Liver (tissue), 9 donors: ENCODE measurements around the gene UMPS. TPM values are rescaled to one million over a fixed set of nuclear protein-coding genes. Genes with fewer than 3 reads are reported as not detected.

Experiments
- DNase-seq: peaks from one replicate; pipeline ENCODE4 v3.0.0-alpha.2; 2017; ENCODE audit warnings: low spot score
- H3K27ac ChIP-seq, 2 donors: one replicate each; pipeline ENCODE4 v1.7.0; 2013; ENCODE audit warnings: inconsistent platforms in 2 of 2, low read length in 2 of 2, control low read depth in 1 of 2, low read depth in 1 of 2, mild to moderate bottlenecking in 1 of 2
- H3K27me3 ChIP-seq, 4 donors: one replicate each; pipeline versions ENCODE4 v1.6.1 to v1.7.0; 2013; ENCODE audit warnings: low read length in 3 of 4, inconsistent platforms in 1 of 4, mild to moderate bottlenecking in 1 of 4, moderate library complexity in 1 of 4; ENCODE audit not compliant: control insufficient read depth in 4 of 4, insufficient read depth in 4 of 4
- H3K36me3 ChIP-seq, 4 donors: one replicate each; pipeline versions ENCODE4 v1.6.1 to v1.7.0; 2013; ENCODE audit warnings: low read length in 3 of 4, mild to moderate bottlenecking in 3 of 4, low read depth in 1 of 4, moderate library complexity in 1 of 4; ENCODE audit not compliant: control insufficient read depth in 4 of 4, insufficient read depth in 3 of 4
- H3K4me1 ChIP-seq, 4 donors: one replicate each; pipeline versions ENCODE4 v1.6.1 to v1.7.0; 2013; ENCODE audit warnings: low read length in 3 of 4, mild to moderate bottlenecking in 3 of 4, moderate library complexity in 1 of 4; ENCODE audit not compliant: control insufficient read depth in 4 of 4, insufficient read depth in 4 of 4
- H3K4me3 ChIP-seq, 3 donors: one replicate each; pipeline versions ENCODE4 v1.6.1 to v1.7.0; 2013; ENCODE audit warnings: low read length in 3 of 3, control low read depth in 1 of 3, low read depth in 1 of 3, mild to moderate bottlenecking in 1 of 3
- H3K9ac ChIP-seq, 2 donors: one replicate each; pipeline ENCODE4 v1.7.0; 2013; ENCODE audit warnings: low read length in 2 of 2, mild to moderate bottlenecking in 2 of 2, moderate library complexity in 2 of 2, control low read depth in 1 of 2, low read depth in 1 of 2
- H3K9me3 ChIP-seq, 4 donors: one replicate each; pipeline versions ENCODE4 v1.6.1 to v1.7.0; 2013; ENCODE audit warnings: low read length in 3 of 4; ENCODE audit not compliant: control insufficient read depth in 4 of 4
- EGR1 ChIP-seq, 2 donors: IDR thresholded peaks; 2 replicates each; pipeline ENCODE4 v1.6.1; 2016 to 2018; ENCODE audit warnings: antibody characterized with exemption in 2 of 2, low read depth in 2 of 2
- FOXA1 ChIP-seq: IDR thresholded peaks from 2 replicates; pipeline ENCODE4 v1.6.1; 2016; ENCODE audit warnings: antibody characterized with exemption
- FOXA2 ChIP-seq: IDR thresholded peaks from 2 replicates; pipeline ENCODE4 v1.6.1; 2016; ENCODE audit warnings: antibody characterized with exemption
- GABPA ChIP-seq, 2 donors: IDR thresholded peaks in 1 of 2; conservative IDR thresholded peaks in 1 of 2; 2 replicates each; pipeline ENCODE4 v1.6.1; 2016; ENCODE audit warnings: antibody characterized with exemption in 2 of 2, mild to moderate bottlenecking in 1 of 2, moderate library complexity in 1 of 2
- HNF4A ChIP-seq, 2 donors: conservative IDR thresholded peaks; 2 replicates each; pipeline ENCODE4 v1.6.1; 2016; ENCODE audit warnings: antibody characterized with exemption in 2 of 2, mild to moderate bottlenecking in 2 of 2
- HNF4G ChIP-seq: IDR thresholded peaks from 2 replicates; pipeline ENCODE4 v1.6.1; 2016; ENCODE audit warnings: antibody characterized with exemption
- JUND ChIP-seq, 2 donors: IDR thresholded peaks; 2 replicates each; pipeline ENCODE4 v1.6.1; 2016; ENCODE audit warnings: antibody characterized with exemption in 2 of 2
- NR2F2 ChIP-seq: IDR thresholded peaks from 2 replicates; pipeline ENCODE4 v1.6.1; 2016; ENCODE audit warnings: antibody characterized with exemption
- RAD21 ChIP-seq, 2 donors: IDR thresholded peaks; 2 replicates each; pipeline ENCODE4 v1.6.1; 2016; ENCODE audit warnings: antibody characterized with exemption in 2 of 2, mild to moderate bottlenecking in 2 of 2
- RXRA ChIP-seq, 2 donors: IDR thresholded peaks; 2 replicates each; pipeline ENCODE4 v1.6.1; 2017 to 2018; ENCODE audit warnings: antibody characterized with exemption in 2 of 2, mild to moderate bottlenecking in 1 of 2
- SP1 ChIP-seq: IDR thresholded peaks from 2 replicates; pipeline ENCODE4 v1.6.1; 2018; ENCODE audit warnings: antibody characterized with exemption, mild to moderate bottlenecking
- TAF1 ChIP-seq: conservative IDR thresholded peaks from 2 replicates; pipeline ENCODE4 v1.6.1; 2016; ENCODE audit warnings: antibody characterized with exemption, mild to moderate bottlenecking
- YY1 ChIP-seq: IDR thresholded peaks from 2 replicates; pipeline ENCODE4 v1.6.1; 2016; ENCODE audit warnings: antibody characterized with exemption, mild to moderate bottlenecking
- WGBS: extraction: QIAGEN DNeasy Blood & Tissue Kit; methylation state at CpG from one replicate; pipeline ENCODE4 v1.1.7; 2013; 5-methylcytosine and 5-hydroxymethylcytosine counted together
- polyA plus RNA-seq, 2 donors: library from polyadenylated mRNA; stranded (reverse) in 1 of 2; unstranded in 1 of 2; fragments of 200-250 nt in 1 of 2; fragments of >200 nt in 1 of 2; fragmentation: Nextera tagmentation in 1 of 2; extraction: Ambion mirVana in 1 of 2; gene quantifications; one replicate each; pipeline versions ENCODE4 v1.2.1 to v1.2.3, GENCODE V29; 2013 to 2015
- total RNA-seq, 2 donors: library from RNA; depleted of rRNA; stranded (reverse); fragments of >200 nt; gene quantifications; one replicate each; pipeline ENCODE4 v1.2.3, GENCODE V29; 2014
- TF ChIP-seq, protein P1 (sequence below): IDR thresholded peaks from 2 replicates; pipeline ENCODE4 v1.6.1; 2016; ENCODE audit warnings: antibody characterized with exemption
- TF ChIP-seq, protein P2 (sequence below): IDR thresholded peaks from 2 replicates; pipeline ENCODE4 v1.6.1; 2016; ENCODE audit warnings: antibody characterized with exemption, mild to moderate bottlenecking
- TF ChIP-seq, protein P3 (sequence below): IDR thresholded peaks from 2 replicates; pipeline ENCODE4 v1.6.1; 2016; ENCODE audit warnings: antibody characterized with exemption
- TF ChIP-seq, protein P4 (sequence below): IDR thresholded peaks from 2 replicates; pipeline ENCODE4 v1.6.1; 2016; ENCODE audit warnings: antibody characterized with exemption
- TF ChIP-seq, protein P5 (sequence below): fragments of 150-350 bp; IDR thresholded peaks from 2 replicates; pipeline ENCODE4 v1.5.1; 2017; ENCODE audit warnings: improper control_type of control experiment, low read depth, low read length; ENCODE audit not compliant: missing input control
- donor health status: healthy.
- donor health status: healthy.
- donor health status: healthy.
- donor health status: healthy.
- donor health status: healthy.

Gene UMPS
- total and polyA plus RNA-seq, 4 donors, result 21.3 to 39.4 (median 26.0) TPM

DNA sequence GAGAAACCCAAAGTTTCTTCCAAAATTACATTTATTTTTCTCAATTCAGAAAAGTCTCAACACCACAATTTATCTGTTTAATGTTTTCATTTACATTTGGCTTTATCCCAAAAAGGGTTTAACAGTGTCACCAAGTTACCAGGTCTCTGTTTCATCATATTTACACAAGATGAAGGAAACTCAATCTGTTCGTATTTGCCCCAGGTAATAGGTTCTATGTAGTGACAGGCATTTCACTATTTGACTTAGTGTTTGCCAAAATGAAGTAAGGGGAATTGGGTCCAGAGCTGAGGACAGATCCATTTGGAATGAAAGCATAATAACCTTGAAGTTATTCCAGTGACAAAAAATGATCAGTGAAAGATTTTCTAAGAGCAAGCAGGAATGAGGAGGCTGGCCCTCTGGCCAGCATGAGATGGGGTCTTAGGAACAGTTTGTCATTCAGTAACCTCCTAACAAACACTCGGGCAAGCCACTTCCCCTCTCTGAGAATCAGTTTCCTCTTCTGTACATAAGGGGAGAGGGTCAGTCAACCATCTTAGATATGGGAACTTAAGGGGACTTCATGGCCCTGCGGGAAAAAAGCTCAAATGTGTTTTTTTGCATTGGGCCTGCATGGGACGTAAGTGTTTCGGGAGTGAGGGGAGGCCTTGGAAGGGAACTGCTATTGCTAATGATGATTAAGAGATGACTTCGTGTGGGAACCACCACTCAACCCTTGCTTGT lies 31.8 kb downstream of the UMPS start:
- Histone ChIP-seq H3K36me3 (peaks cover 8 to 32% (median 20%) of the 10 kb centered on the region in 4 donors), H3K4me3 (no peak overlapping the region), H3K27ac (peak overlapping the region; percentile 33 to 64), H3K9ac (peak overlapping the region in 1 of 2 donors; percentile 47), H3K27me3 (no peaks in the 10 kb centered on the region), H3K4me1 (peaks cover 0 to 19% (median 16%) of the 10 kb centered on the region in 4 donors), H3K9me3 (no peaks in the 10 kb centered on the region)
- WGBS, result 74% methylated on average over 6 of the region's 6 CpGs
- TF ChIP-seq EGR1 (IDR thresholded peaks at IDR 0.05; ENCODE audit: low read depth in 2 of 2) (no peak), NR2F2 (no peak), HNF4G (no peak), YY1 (peak; percentile 21), TAF1 (no peak), GABPA (IDR thresholded peaks at IDR 0.05 in 1 of 2, conservative IDR thresholded peaks at IDR 0.05 in 1 of 2) (no peak), FOXA2 (peak; percentile 81), SP1 (no peak), HNF4A (conservative IDR thresholded peaks at IDR 0.05) (peak in 1 of 2 donors; percentile 44), RAD21 (IDR thresholded peaks at IDR 0.05) (peak in 1 of 2 donors; percentile 22), RXRA (IDR thresholded peaks at IDR 0.05) (peak in 1 of 2 donors; percentile 22), JUND (IDR thresholded peaks at IDR 0.05) (no peak), FOXA1 (no peak)
- TF ChIP-seq, protein P1, sequence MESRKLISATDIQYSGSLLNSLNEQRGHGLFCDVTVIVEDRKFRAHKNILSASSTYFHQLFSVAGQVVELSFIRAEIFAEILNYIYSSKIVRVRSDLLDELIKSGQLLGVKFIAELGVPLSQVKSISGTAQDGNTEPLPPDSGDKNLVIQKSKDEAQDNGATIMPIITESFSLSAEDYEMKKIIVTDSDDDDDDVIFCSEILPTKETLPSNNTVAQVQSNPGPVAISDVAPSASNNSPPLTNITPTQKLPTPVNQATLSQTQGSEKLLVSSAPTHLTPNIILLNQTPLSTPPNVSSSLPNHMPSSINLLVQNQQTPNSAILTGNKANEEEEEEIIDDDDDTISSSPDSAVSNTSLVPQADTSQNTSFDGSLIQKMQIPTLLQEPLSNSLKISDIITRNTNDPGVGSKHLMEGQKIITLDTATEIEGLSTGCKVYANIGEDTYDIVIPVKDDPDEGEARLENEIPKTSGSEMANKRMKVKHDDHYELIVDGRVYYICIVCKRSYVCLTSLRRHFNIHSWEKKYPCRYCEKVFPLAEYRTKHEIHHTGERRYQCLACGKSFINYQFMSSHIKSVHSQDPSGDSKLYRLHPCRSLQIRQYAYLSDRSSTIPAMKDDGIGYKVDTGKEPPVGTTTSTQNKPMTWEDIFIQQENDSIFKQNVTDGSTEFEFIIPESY, result no peak
- TF ChIP-seq, protein P2, sequence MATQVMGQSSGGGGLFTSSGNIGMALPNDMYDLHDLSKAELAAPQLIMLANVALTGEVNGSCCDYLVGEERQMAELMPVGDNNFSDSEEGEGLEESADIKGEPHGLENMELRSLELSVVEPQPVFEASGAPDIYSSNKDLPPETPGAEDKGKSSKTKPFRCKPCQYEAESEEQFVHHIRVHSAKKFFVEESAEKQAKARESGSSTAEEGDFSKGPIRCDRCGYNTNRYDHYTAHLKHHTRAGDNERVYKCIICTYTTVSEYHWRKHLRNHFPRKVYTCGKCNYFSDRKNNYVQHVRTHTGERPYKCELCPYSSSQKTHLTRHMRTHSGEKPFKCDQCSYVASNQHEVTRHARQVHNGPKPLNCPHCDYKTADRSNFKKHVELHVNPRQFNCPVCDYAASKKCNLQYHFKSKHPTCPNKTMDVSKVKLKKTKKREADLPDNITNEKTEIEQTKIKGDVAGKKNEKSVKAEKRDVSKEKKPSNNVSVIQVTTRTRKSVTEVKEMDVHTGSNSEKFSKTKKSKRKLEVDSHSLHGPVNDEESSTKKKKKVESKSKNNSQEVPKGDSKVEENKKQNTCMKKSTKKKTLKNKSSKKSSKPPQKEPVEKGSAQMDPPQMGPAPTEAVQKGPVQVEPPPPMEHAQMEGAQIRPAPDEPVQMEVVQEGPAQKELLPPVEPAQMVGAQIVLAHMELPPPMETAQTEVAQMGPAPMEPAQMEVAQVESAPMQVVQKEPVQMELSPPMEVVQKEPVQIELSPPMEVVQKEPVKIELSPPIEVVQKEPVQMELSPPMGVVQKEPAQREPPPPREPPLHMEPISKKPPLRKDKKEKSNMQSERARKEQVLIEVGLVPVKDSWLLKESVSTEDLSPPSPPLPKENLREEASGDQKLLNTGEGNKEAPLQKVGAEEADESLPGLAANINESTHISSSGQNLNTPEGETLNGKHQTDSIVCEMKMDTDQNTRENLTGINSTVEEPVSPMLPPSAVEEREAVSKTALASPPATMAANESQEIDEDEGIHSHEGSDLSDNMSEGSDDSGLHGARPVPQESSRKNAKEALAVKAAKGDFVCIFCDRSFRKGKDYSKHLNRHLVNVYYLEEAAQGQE, result no peak
- TF ChIP-seq, protein P3, sequence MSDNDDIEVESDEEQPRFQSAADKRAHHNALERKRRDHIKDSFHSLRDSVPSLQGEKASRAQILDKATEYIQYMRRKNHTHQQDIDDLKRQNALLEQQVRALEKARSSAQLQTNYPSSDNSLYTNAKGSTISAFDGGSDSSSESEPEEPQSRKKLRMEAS, result no peak
- TF ChIP-seq, protein P4, sequence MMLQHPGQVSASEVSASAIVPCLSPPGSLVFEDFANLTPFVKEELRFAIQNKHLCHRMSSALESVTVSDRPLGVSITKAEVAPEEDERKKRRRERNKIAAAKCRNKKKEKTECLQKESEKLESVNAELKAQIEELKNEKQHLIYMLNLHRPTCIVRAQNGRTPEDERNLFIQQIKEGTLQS, result no peak
- TF ChIP-seq, protein P5, sequence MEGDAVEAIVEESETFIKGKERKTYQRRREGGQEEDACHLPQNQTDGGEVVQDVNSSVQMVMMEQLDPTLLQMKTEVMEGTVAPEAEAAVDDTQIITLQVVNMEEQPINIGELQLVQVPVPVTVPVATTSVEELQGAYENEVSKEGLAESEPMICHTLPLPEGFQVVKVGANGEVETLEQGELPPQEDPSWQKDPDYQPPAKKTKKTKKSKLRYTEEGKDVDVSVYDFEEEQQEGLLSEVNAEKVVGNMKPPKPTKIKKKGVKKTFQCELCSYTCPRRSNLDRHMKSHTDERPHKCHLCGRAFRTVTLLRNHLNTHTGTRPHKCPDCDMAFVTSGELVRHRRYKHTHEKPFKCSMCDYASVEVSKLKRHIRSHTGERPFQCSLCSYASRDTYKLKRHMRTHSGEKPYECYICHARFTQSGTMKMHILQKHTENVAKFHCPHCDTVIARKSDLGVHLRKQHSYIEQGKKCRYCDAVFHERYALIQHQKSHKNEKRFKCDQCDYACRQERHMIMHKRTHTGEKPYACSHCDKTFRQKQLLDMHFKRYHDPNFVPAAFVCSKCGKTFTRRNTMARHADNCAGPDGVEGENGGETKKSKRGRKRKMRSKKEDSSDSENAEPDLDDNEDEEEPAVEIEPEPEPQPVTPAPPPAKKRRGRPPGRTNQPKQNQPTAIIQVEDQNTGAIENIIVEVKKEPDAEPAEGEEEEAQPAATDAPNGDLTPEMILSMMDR, result no peak
- DNase-seq, result no peak
